HG03439 (cell line): ENCODE results near the gene CBFB.

Source experiments
- ATAC-seq: cut with Tn5 transposase; IDR thresholded peaks from one replicate; pipeline ENCODE4 v1.9.1; 2021; ENCODE audit warnings: mild to moderate bottlenecking, moderate library complexity; ENCODE audit not compliant: unreplicated experiment

The CBFB gene

DNA sequence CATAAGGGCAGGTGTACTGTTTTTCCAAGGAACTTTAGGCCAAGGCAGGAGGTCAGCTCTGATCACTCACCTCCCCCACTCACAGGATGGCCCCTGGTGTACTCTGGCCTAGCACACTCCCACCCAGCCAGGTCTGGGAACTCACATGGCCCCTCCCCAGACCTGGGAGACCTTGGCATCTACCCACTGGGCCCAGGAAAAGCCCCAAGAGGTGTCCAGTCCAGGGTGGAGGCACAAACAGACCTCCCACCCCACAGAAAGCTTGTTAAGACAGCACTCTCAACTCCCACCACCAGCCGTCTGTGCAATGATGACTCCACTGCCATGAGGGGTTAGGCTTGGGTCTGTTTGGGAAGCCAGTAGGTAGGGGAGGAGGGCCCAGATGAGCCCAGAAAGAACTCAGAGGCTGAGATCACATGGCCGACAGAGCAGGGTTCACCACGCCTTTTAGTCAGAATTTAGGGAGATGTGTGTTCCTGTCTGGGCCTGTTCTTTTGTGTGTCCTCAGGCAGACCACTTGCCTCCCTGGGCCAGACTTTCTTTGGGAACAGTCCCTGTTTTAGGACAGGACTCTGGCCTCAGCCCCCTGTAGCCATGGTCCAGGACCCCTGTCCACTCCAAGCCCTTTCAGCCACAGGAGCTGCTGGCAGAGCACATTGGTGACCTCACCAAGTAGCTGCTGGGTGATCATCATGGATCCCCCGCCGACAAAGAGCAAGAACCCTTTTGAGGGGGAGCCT lies 12.1 kb upstream of the CBFB start:
- ATAC-seq: no peak

DNA sequence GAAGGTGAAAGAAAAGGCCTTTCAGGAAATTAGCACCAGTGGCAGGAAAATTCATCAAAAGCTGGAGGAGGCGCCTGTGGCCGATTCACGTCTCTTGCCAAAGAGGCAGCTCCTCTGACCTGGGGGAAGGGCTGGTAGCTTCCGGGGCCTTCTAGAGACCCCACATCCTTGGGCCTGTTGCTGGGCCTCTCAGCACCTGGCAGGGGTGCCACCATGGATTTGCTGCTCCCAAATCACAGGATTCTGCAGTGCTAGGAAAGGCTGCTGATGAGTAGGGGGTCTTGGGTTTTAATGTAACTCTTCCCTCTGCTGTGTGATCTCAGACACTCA lies 11.6 kb upstream of the CBFB start:
- ATAC-seq: no peak

DNA sequence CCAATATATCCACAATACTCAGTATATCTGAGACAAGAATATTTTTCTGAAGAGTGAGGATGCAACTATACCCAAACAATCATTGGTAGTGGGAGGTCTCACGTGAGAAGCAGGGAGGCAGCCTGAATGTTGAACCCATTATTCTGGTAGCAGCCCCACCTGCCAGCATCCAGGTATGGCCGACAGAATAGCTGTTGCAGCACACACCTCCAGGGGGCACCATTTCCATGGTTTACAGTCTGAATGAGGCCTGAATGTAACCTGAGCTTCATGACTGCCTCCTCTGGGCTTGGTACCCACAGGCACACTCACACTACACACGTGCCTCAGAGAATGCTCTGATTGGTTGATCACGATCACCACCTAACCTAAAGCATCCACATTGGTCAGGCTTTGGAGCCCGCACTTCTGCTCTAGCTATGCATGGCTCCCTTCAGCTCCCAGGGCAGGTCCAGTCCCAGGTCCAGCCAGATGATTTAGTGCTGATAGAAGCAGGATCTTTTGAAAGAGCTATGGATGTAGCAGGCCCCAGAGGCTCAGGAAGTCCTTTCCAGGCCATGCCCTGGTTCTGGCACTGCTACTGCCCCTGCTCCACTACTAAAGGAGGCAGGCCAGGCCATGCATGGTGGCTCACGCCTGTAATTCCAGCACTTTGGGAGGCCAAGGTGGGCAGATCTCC lies 11.0 kb upstream of the CBFB start:
- ATAC-seq: peak; percentile 72

- no peak for ATAC-seq
Measured at GRCh38 chr16:67019171-67019570, 9.8 kb upstream of the CBFB start.

- no peak for ATAC-seq
Measured at GRCh38 chr16:67021321-67021720, 7.6 kb upstream of the CBFB start.

DNA sequence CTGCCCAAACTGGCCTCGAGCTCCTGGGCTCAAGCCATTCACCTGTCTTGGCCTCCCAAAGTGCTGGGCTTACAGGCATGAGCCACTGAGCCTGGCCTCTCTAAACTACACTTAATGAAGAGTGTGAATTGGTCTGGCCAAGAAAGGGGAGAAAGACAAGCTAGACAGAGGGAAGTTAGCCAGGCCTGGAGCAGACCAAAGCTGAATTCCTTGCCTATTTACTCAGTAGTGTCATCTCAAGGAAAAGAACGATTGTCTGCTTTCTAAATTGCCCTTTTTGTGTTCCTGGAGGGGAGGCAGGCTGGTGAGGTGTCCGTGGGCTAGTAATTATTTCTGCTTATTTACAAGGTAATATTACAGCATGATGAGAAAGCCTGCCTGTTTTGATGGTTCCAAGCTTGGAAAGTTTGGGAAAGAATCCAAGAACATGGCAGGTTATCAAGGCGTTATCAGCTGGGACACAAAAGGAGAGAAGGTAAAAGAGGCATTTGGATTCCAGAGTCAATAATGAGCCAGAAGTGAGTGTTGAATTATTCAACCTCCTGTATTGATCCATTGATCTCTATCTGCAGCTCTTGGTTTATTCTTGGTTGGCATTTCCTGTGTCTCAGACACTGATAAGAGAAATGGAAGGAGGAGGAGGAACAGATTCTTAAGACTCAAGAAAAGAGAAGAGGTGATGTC lies 6.3 kb upstream of the CBFB start:
- no peak for ATAC-seq

- no peak for ATAC-seq
Measured at GRCh38 chr16:67023689-67024088, 5.3 kb upstream of the CBFB start.

GRCh38 chr16:67024384-67025209 lies 4.4 kb upstream of the CBFB start:
- ATAC-seq: no peak

- no peak for ATAC-seq
Measured at GRCh38 chr16:67025210-67025550, 3.8 kb upstream of the CBFB start.

GRCh38 chr16:67026570-67026969 lies 2.4 kb upstream of the CBFB start:
- ATAC-seq: no peak

DNA sequence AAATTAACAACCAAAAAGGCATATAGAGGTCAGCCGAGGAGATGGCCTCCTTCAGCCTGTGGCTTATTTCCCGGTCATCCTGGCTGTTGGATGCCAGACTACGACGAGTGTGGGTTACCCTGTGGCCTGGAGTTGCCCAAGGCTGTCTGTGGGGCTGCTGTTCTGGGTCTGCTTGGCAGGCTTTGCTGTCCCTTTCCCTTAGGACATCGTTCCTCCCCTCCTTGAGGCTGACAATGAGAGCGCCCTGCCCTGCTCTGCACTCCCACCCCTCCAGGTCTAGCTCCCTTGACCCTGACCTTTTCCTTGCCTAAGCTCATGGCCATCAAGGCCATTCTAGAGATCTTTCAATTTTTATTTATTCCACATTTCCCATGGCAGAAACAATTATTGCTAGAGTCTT lies 1.9 kb upstream of the CBFB start:
- no peak for ATAC-seq

GRCh38 chr16:67028167-67028695 lies 718 bp upstream of the CBFB start:
- no peak for ATAC-seq

GRCh38 chr16:67029254-67030096 lies 526 bp downstream of the CBFB start:
- ATAC-seq: peak; percentile 47

DNA sequence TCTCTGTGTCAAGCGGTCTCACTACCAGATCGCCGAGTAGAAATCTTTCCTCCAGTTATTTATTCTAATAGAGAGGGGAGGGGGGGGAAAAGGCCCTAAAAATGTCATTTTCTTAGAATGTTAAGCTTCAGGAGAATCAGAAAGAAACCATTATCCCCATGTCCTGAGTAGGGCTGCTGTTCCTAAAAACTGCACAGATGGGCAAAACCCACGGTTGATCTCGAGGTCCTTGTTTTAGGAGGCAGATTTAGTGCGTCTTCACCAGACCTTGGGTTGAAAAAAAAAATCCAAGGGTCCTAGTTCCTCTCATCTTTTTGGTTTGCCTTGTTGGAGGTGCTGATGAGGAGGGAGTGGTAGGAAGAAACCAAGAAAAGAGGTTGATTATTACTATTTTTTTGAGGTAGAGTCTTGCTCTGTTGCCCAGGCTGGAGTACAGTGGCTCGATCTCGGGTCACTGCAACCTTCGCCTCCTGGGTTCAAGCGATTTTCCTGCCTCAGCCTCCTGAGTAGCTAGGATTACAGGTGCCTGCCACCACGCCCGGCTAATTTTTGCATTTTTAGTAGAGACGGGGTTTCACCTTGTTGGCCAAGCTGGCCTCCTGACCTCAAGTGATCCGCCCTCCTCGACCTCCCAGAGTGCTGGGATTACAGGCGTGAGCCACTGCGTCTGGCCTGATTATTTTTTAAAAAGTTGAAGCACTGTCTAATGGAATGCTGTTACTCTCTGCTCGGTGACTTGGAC lies 1.4 kb downstream of the CBFB start:
- ATAC-seq: no peak

GRCh38 chr16:67034487-67034886 lies 5.5 kb downstream of the CBFB start:
- ATAC-seq: no peak

DNA sequence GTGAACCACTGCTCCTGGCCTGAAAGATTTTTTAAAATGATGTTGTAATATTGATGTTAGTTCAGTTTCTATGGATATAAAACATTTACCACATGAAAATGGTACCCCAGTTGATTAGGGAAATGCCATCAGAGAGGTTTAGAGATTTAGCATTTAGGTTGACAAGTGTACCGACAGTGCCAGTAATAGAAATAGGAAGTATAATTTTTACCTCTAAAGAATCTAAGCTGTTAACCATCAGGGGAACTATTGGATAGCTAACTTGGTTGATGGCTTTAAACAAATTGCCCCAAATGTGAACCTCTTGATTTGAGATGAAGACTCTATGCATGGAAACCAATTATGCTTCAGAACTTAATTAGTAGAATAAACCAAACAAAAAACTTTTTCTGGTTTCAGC lies 6.4 kb downstream of the CBFB start:
- ATAC-seq: no peak

GRCh38 chr16:67036323-67036741 lies 7.4 kb downstream of the CBFB start:
- ATAC-seq: no peak

DNA sequence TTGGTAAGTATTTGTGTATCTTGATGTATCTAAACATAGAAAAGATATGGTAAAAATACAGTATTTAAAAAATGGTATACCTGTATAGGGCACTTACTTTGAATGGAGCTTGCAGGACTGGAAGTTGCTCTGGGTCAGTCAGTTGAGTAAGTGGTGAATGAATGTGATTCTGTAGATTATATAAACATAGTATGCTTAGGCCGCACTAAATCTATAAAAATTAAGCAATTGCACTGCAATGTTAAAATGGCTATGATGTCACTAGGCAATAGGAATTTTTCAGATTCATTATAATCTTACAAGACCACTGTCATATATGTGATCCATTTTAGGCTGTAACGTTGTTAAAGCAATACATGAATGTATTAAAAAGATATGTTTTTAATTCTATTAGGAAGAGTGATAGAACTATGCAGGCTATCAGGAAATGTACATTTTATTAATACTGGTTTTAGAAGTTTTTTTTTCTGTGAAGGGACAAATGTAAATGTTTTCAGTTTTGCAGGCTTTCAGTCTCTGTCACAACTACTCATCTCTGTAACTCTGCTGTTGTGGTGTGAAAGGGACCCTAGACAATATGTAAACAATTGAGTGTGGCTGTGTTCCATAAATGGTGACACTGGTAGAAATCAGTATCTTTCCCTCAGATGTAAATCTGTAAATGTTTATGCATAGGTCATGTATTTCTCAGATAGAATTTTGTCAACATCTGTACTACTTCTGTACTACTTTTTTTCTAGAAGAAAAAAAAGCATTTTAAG lies 10.5 kb downstream of the CBFB start:
- ATAC-seq: no peak

DNA sequence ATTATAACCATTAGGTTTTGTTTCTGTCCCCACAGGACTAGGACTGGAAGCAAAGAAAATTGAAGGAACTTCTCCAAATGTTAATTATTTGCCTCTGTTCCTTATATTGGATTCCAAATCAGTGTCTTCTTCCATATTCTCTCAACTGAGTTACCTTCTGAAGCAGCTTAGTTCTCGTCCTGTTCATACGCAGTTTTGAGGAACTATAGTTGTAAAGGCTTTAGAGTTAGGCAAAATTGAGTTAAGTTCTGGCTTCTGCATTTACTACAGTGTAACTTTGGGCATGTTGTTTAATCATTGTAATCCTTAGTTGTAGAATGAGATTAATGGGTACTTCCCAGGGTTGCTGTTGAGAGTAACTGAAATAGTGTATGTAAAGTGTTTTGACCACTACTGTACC lies 11.2 kb downstream of the CBFB start:
- no peak for ATAC-seq
